Endothelial cell of umbilical vein (primary cell): ENCODE results near the gene KCNAB2. TPM values are rescaled to one million over a fixed set of nuclear protein-coding genes. Genes with fewer than 3 reads are reported as not detected.

Experiments
- BruUV-seq: library from RNA; stranded (reverse); fragments of 400-500 nt; replicated peaks from 2 replicates; lab custom pipeline; 2021; lab: Mats Ljungman, UMichigan
- CTCF ChIA-PET: fragments of 300-600, 350-600 bp; sonication (Branson Sonifier 250); formaldehyde crosslinking; loops from one replicate; lab custom pipeline; 2021; ENCODE audit warnings: antibody characterized with exemption, inconsistent platforms; lab: Charles Lee
- POLR2A ChIA-PET: fragments of 300-600, 350-600 bp; sonication (Branson Sonifier 250); formaldehyde crosslinking; loops from one replicate; lab custom pipeline; 2021; ENCODE audit warnings: antibody characterized with exemption, inconsistent platforms; lab: Charles Lee
- DNase-seq: peaks from one replicate; pipeline ENCODE4 v3.0.0-alpha.2; 2011; ENCODE audit warnings: low read depth, low spot score
- FAIRE-seq: peaks from 2 replicates; lab custom pipeline; 2011; peaks lifted over from hg19 to GRCh38; lab: Jason Lieb, UNC
- H2AFZ ChIP-seq: 2 replicates; pipeline ENCODE4 v1.6.0; 2012; ENCODE audit warnings: low read depth, low read length, control low read depth, inconsistent platforms
- H3K27ac ChIP-seq: 2 replicates; pipeline ENCODE4 v1.5.1; 2011; ENCODE audit warnings: low read depth, mild to moderate bottlenecking, control low read depth, low read length, moderate library complexity; ENCODE audit not compliant: insufficient read depth
- H3K27me3 ChIP-seq, 2 experiments: 2 replicates each; pipeline versions ENCODE4 v1.6.0 to v1.6.1; 2011; ENCODE audit warnings: low read length in 2 of 2, mixed read lengths in 1 of 2; ENCODE audit not compliant: control insufficient read depth in 2 of 2, insufficient read depth in 2 of 2
- H3K36me3 ChIP-seq, 2 experiments: 2 replicates in 1 of 2; 3 replicates in 1 of 2; pipeline ENCODE4 v1.5.1; 2011; ENCODE audit warnings: low read length in 2 of 2, mild to moderate bottlenecking in 1 of 2, moderate library complexity in 1 of 2; ENCODE audit not compliant: control insufficient read depth in 2 of 2, insufficient read depth in 2 of 2; ENCODE audit errors: extremely low read depth in 1 of 2
- H3K4me1 ChIP-seq: 3 replicates; pipeline ENCODE4 v1.5.1; 2011; ENCODE audit warnings: mild to moderate bottlenecking, low read length; ENCODE audit not compliant: control insufficient read depth, insufficient read depth; ENCODE audit errors: extremely low read depth
- H3K4me2 ChIP-seq: 2 replicates; pipeline ENCODE4 v1.6.1; 2011; ENCODE audit warnings: low read length, control low read depth, mixed read lengths; ENCODE audit not compliant: insufficient read depth
- H3K4me3 ChIP-seq, 3 experiments: fragments of 200-600 bp in 1 of 3; sonication (generic), shearing (Covaris generic) in 1 of 3; replicated peaks in 1 of 3; 2 replicates each; pipeline ENCODE4 v1.5.1; 2011 to 2016; ENCODE audit warnings: control low read depth in 3 of 3, low read length in 3 of 3, mild to moderate bottlenecking in 2 of 3, inconsistent platforms in 1 of 3, low read depth in 1 of 3, moderate library complexity in 1 of 3; ENCODE audit not compliant: insufficient read depth in 1 of 3
- H3K79me2 ChIP-seq: 2 replicates; pipeline ENCODE4 v1.6.0; 2012; ENCODE audit warnings: low read length, inconsistent platforms; ENCODE audit not compliant: control insufficient read depth, insufficient read depth
- H3K9ac ChIP-seq: replicated peaks from 2 replicates; pipeline ENCODE3; 2011; ENCODE audit warnings: low read length, control low read depth; ENCODE audit not compliant: insufficient read depth; ENCODE audit errors: extremely low read depth
- H3K9me1 ChIP-seq: replicated peaks from 3 replicates; pipeline ENCODE4 v1.6.0; 2011; ENCODE audit warnings: mild to moderate bottlenecking, low read length; ENCODE audit not compliant: control insufficient read depth, insufficient read depth; ENCODE audit errors: extremely low read depth
- H3K9me3 ChIP-seq: replicated peaks from 2 replicates; pipeline ENCODE4 v1.5.1; 2012; ENCODE audit warnings: low read length, inconsistent platforms; ENCODE audit not compliant: control insufficient read depth, insufficient read depth
- H4K20me1 ChIP-seq: replicated peaks from 2 replicates; pipeline ENCODE3; 2011; ENCODE audit warnings: mild to moderate bottlenecking, low read length; ENCODE audit not compliant: control insufficient read depth, insufficient read depth; ENCODE audit errors: extremely low read depth
- EZH2 ChIP-seq: IDR thresholded peaks from 2 replicates; pipeline ENCODE4 v1.6.1; 2012; ENCODE audit warnings: borderline replicate concordance, low read depth, mild to moderate bottlenecking, moderate library complexity, low read length, inconsistent platforms; ENCODE audit not compliant: severe bottlenecking
- FOS ChIP-seq: IDR thresholded peaks from 2 replicates; pipeline ENCODE4 v1.6.1; 2011; ENCODE audit warnings: mild to moderate bottlenecking, low read length, moderate library complexity, borderline replicate concordance; ENCODE audit not compliant: insufficient read depth
- JUN ChIP-seq: IDR thresholded peaks from 2 replicates; pipeline ENCODE4 v1.6.1; 2011; ENCODE audit warnings: borderline replicate concordance, low read depth; ENCODE audit not compliant: insufficient read length, insufficient read depth
- dilution Hi-C: fragments of 300-500 bp; cut with MboI; formaldehyde crosslinking; loops from one replicate; pipeline ENCODE4 v1.15.0; 2019; ENCODE audit warnings: low sequenced_read_pairs; ENCODE audit not compliant: extremely low pct_ligation_motif_present
- intact Hi-C: fragments of 100-400 bp; cut with micrococcal nuclease; formaldehyde crosslinking; loops from one replicate; pipeline ENCODE4 v1.10.0; 2022
- polyA plus RNA-seq, 4 experiments: library from polyadenylated mRNA; depleted of rRNA in 3 of 4; stranded (reverse) in 3 of 4; unstranded in 1 of 4; fragments of >200 nt; gene quantifications; 2 replicates each; pipeline versions ENCODE4 v1.2.1 to v1.2.3, GENCODE V29; 2011 to 2012; ENCODE audit warnings: missing spikeins in 1 of 4
- total RNA-seq: library from RNA; stranded (reverse); gene quantifications from 2 replicates; pipeline ENCODE4 v1.2.3, GENCODE V29; 2021
- TF ChIP-seq, protein P1 (sequence below): IDR thresholded peaks from 2 replicates; pipeline ENCODE4 v1.6.1; 2011; ENCODE audit not compliant: insufficient read depth, insufficient read length

KCNAB2 gene
- total and polyA plus RNA-seq, 2 donors (not counting 3 experiments of a cell fraction or from before 2014, with no cell fraction given), result 2.4 to 3.8 TPM

DNA sequence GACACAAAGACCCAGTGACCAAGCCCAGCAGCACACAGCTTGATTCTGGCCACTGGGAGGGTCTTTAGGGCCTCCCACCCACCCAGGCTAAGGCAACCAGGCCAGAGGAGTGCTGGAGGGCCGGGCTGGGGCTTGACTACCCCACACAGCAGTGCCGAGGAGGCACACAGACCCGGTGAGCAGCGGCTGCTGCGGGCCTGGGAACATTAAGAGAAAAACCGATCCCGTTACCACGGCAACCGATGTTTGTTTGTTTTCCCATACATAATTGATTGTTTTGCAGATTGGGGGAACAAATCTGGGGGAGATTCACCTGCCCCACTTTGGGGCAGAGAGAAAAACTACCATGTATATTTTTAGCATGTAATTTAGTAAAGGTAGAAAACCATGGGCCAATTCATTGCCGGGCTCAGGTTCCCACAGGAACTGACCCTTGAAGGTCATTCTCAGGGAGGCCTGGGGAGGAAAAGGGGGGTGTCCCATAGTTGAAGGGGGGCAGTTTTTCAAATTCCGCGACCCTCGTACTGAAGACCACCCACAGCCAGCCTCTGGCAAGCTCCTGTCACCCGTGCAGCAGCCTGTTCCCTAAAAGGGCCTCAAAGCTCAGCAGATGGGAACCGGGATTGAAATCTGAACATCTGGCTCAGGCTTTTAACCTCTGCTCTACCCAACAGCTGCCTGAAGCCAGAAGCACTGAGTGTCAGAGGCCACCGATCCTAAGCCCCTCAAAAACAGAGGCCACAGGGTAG, 99.1 kb downstream of the KCNAB2 start:
- Histone ChIP-seq H4K20me1 (no peaks in the 10 kb centered on the region), H3K9me3 (no peaks in the 10 kb centered on the region), H2AFZ (no peak overlapping the region), H3K36me3 (no peaks in the 10 kb centered on the region), H3K27me3 (peaks cover 0 to 2% of the 10 kb centered on the region in 2 experiments), H3K9me1 (no peaks in the 10 kb centered on the region), H3K79me2 (no peaks in the 10 kb centered on the region), H3K27ac (no peak overlapping the region), H3K4me1 (no peaks in the 10 kb centered on the region), H3K9ac (no peak overlapping the region), H3K4me3 (no peak overlapping the region), H3K4me2 (no peak overlapping the region)
- dilution Hi-C loops, result no loop called here
- CTCF ChIA-PET, result interaction anchor here (0.9 kb wide), 1 partner anchor 41 kb away, joined by 4 read pairs; no protein-coding TSS in a partner anchor
- DNase-seq (no peak), FAIRE-seq (no peak)
- POLR2A ChIA-PET, result no interaction called here
- TF ChIP-seq EZH2 (no peak), JUN (no peak)
- BruUV-seq, result no TSS peak
- intact Hi-C loops, result no loop called here

- H3K27me3 ChIP-seq, result peaks cover 0 to 2% of the 10 kb centered on the region in 2 experiments
- BruUV-seq, result no TSS peak
- TF ChIP-seq, protein P1, sequence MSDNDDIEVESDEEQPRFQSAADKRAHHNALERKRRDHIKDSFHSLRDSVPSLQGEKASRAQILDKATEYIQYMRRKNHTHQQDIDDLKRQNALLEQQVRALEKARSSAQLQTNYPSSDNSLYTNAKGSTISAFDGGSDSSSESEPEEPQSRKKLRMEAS, result no peak
- no peak for TF ChIP-seq FOS
- no peaks in the 10 kb centered on the region for H3K36me3 ChIP-seq
- no peak overlapping the region for H3K9ac ChIP-seq
- no peaks in the 10 kb centered on the region for H3K9me3 ChIP-seq
- no peaks in the 10 kb centered on the region for H3K4me1 ChIP-seq
- no peaks in the 10 kb centered on the region for H3K9me1 ChIP-seq
- FAIRE-seq (no peak), DNase-seq (no peak)
- dilution Hi-C loops (no loop called here), intact Hi-C loops (no loop called here)
- CTCF ChIA-PET, result interaction anchor here (0.9 kb wide), 1 partner anchor 40 kb away, joined by 4 read pairs; no protein-coding TSS in a partner anchor
- no peaks in the 10 kb centered on the region for H4K20me1 ChIP-seq
- H3K4me3 ChIP-seq, result no peak overlapping the region
- no peak overlapping the region for H2AFZ ChIP-seq
- H3K4me2 ChIP-seq, result no peak overlapping the region
- H3K79me2 ChIP-seq, result no peaks in the 10 kb centered on the region
- POLR2A ChIA-PET, result no interaction called here
- H3K27ac ChIP-seq, result no peak overlapping the region
Measured at GRCh38 chr1:6145396-6145750, 99.7 kb downstream of the KCNAB2 start.
